Mucosa of descending colon (tissue), 3 donors: Measurements from ENCODE around the gene RNF212. TPM values are rescaled to one million over a fixed set of nuclear protein-coding genes. Genes with fewer than 3 reads are reported as not detected.

Source experiments
- ATAC-seq: fragments of 200-7000 bp; cut with Tn5 transposase; one replicate; pipeline ENCODE4 v1.9.1; 2020; ENCODE audit warnings: mild to moderate bottlenecking, moderate library complexity
- DNase-seq, 3 donors: peaks; one replicate each; pipeline ENCODE4 v3.0.0-alpha.2; 2020
- H3K36me3 ChIP-seq: fragments of 200-600 bp; one replicate; pipeline ENCODE4 v1.8.0; 2021; ENCODE audit warnings: low read depth, mild to moderate bottlenecking
- H3K4me1 ChIP-seq: fragments of 200-600 bp; one replicate; pipeline ENCODE4 v1.8.0; 2021; ENCODE audit warnings: low read depth, mild to moderate bottlenecking
- H3K4me3 ChIP-seq: fragments of 200-600 bp; one replicate; pipeline ENCODE4 v1.8.0; 2021; ENCODE audit warnings: mild to moderate bottlenecking
- H3K9me3 ChIP-seq: fragments of 200-600 bp; one replicate; pipeline ENCODE4 v1.8.0; 2021; ENCODE audit warnings: mild to moderate bottlenecking
- CTCF ChIP-seq: fragments of 200-600 bp; IDR thresholded peaks from one replicate; pipeline ENCODE4 v1.8.0; 2022; ENCODE audit warnings: antibody characterized with exemption, mild to moderate bottlenecking
- intact Hi-C, 2 donors: fragments of 100-400 bp; cut with DNase I in 1 of 2; cut with micrococcal nuclease in 1 of 2; formaldehyde crosslinking; loops; one replicate each; pipeline versions ENCODE4 v1.11.0 to v1.11.1; 2022; cut with DNase I, micrococcal nuclease
- total RNA-seq, 3 donors: library from RNA; stranded (reverse); fragmentation: NEBNext Ultra II Directional in 2 of 3; extraction: Animal tissue kit (Norgen Biotek cat#: 25700) in 2 of 3; gene quantifications; one replicate each; pipeline versions ENCODE4 v1.2.1 to v1.2.4, GENCODE V29; 2021 to 2023
- donor health status: DM: no; HTN: no; CAD: no; lungs with moderate emphysema.
- donor health status: DM: no; HTN: no; CAD: no.
- donor health status: DM: no; HTN: yes; CAD: no.

The RNF212 gene
- total RNA-seq, 3 donors from 2014 or later: 2.3 to 4.9 (median 3.9) TPM

- DNase-seq (no peak), ATAC-seq (no peak)
- Histone ChIP-seq H3K4me1 (peaks cover 14% of the 10 kb centered on the region), H3K4me3 (no peak overlapping the region), H3K9me3 (no peaks in the 10 kb centered on the region), H3K36me3 (no peaks in the 10 kb centered on the region)
- TF ChIP-seq CTCF: no peak
- intact Hi-C loops: no loop called here
Measured at GRCh38 chr4:1023895-1024740, 89.2 kb downstream of the RNF212 start.

GRCh38 chr4:1023075-1023640 is 90.2 kb downstream of the RNF212 start:
- Histone ChIP-seq H3K4me1 (peaks cover 14% of the 10 kb centered on the region), H3K4me3 (no peak overlapping the region), H3K36me3 (no peaks in the 10 kb centered on the region), H3K9me3 (no peaks in the 10 kb centered on the region)
- intact Hi-C loops: no loop called here
- DNase-seq (no peak), ATAC-seq (no peak)
- no peak for TF ChIP-seq CTCF

GRCh38 chr4:1022739-1023066 is 90.7 kb downstream of the RNF212 start:
- Histone ChIP-seq H3K9me3 (no peaks in the 10 kb centered on the region), H3K36me3 (no peaks in the 10 kb centered on the region), H3K4me3 (no peak overlapping the region), H3K4me1 (peaks cover 14% of the 10 kb centered on the region)
- ATAC-seq (peak; percentile 67), DNase-seq (peak in 1 of 3 donors; percentile 57)
- no peak for TF ChIP-seq CTCF
- intact Hi-C loops: no loop called here

- H3K9me3 ChIP-seq: no peaks in the 10 kb centered on the region
- peaks cover 14% of the 10 kb centered on the region for H3K4me1 ChIP-seq
- ATAC-seq: peak; percentile 39
- no peak for TF ChIP-seq CTCF
- H3K36me3 ChIP-seq: no peaks in the 10 kb centered on the region
- no peak overlapping the region for H3K4me3 ChIP-seq
- intact Hi-C loops: no loop called here
- no peak for DNase-seq
Measured at GRCh38 chr4:1022051-1022738, 91.2 kb downstream of the RNF212 start.

Other genes starting within 250 kb of the RNF212 start
- gene GAK, start 181.2 kb downstream of the RNF212 start, total RNA-seq: 100 to 1,000 TPM; 155 to 259 (median 244) TPM
- 10 to 100 TPM; 30.1 to 39.0 (median 37.5) TPM for gene TMEM175, start 181.1 kb downstream of the RNF212 start, total RNA-seq
- 10 to 100 TPM; 31.8 to 56.1 (median 41.7) TPM for gene DGKQ, start 140.0 kb downstream of the RNF212 start, total RNA-seq
- 10 to 100 TPM; 29.7 to 45.7 (median 33.4) TPM for gene IDUA, start 126.5 kb downstream of the RNF212 start, total RNA-seq
- 1 to 10 TPM in 2 of 3 donors, under 1 TPM in 1; 0.85 to 2.8 (median 1.9) TPM for gene SLC26A1, start 120.2 kb downstream of the RNF212 start, total RNA-seq
- 10 to 100 TPM; 14.7 to 19.3 (median 16.9) TPM for gene FGFRL1, start 101.9 kb downstream of the RNF212 start, total RNA-seq
- 10 to 100 TPM; 19.6 to 42.1 (median 41.4) TPM for gene SPON2, start 59.0 kb upstream of the RNF212 start, total RNA-seq
- 100 to 1,000 TPM; 151 to 188 (median 168) TPM for gene CTBP1, start 135.6 kb upstream of the RNF212 start, total RNA-seq
- 100 to 1,000 TPM in 1 of 3 donors, 10 to 100 TPM in 2; 75.5 to 112 (median 98.4) TPM for gene MAEA, start 176.3 kb upstream of the RNF212 start, total RNA-seq
- 10 to 100 TPM; 31.7 to 39.9 (median 36.8) TPM for gene UVSSA, start 233.6 kb upstream of the RNF212 start, total RNA-seq